Measurements from ENCODE around the gene SCN5A.

Gene SCN5A

GRCh38 chr3:38622336-38622735, 27.2 kb downstream of the SCN5A start:
- DNase-seq = no peak

GRCh38 chr3:38620236-38620635, 29.3 kb downstream of the SCN5A start:
- DNase-seq = no peak

- no peak for DNase-seq
Observed at GRCh38 chr3:38618343-38618742, 31.1 kb downstream of the SCN5A start.

- DNase-seq = no peak
Observed at GRCh38 chr3:38617586-38617985, 31.9 kb downstream of the SCN5A start.

GRCh38 chr3:38617137-38617536, 32.4 kb downstream of the SCN5A start:
- no peak for DNase-seq

GRCh38 chr3:38616658-38617057, 32.8 kb downstream of the SCN5A start:
- DNase-seq = no peak

- no peak for DNase-seq
Observed at GRCh38 chr3:38616111-38616510, 33.4 kb downstream of the SCN5A start.

GRCh38 chr3:38614651-38615352, 34.7 kb downstream of the SCN5A start:
- no peak for DNase-seq

GRCh38 chr3:38614091-38614490, 35.4 kb downstream of the SCN5A start:
- DNase-seq = no peak

- no peak for DNase-seq
Observed at GRCh38 chr3:38613426-38613825, 36.1 kb downstream of the SCN5A start.

GRCh38 chr3:38611866-38612265, 37.6 kb downstream of the SCN5A start:
- DNase-seq = no peak

- no peak for DNase-seq
Observed at GRCh38 chr3:38610934-38611333, 38.6 kb downstream of the SCN5A start.

- no peak for DNase-seq
Observed at GRCh38 chr3:38610436-38610835, 39.1 kb downstream of the SCN5A start.

- no peak for DNase-seq
Observed at GRCh38 chr3:38609386-38610111, 39.9 kb downstream of the SCN5A start.

GRCh38 chr3:38608961-38609360, 40.5 kb downstream of the SCN5A start:
- DNase-seq = no peak

GRCh38 chr3:38608086-38608775, 41.3 kb downstream of the SCN5A start:
- DNase-seq = no peak

- no peak for DNase-seq
Observed at GRCh38 chr3:38606561-38606960, 42.9 kb downstream of the SCN5A start.

- DNase-seq = no peak
Observed at GRCh38 chr3:38605981-38606380, 43.5 kb downstream of the SCN5A start.

GRCh38 chr3:38604246-38604645, 45.2 kb downstream of the SCN5A start:
- no peak for DNase-seq

GRCh38 chr3:38603731-38604131, 45.8 kb downstream of the SCN5A start:
- DNase-seq = no peak

GRCh38 chr3:38602576-38603250, 46.8 kb downstream of the SCN5A start:
- DNase-seq = no peak

GRCh38 chr3:38601956-38602550, 47.4 kb downstream of the SCN5A start:
- no peak for DNase-seq

- no peak for DNase-seq
Observed at GRCh38 chr3:38600551-38600950, 48.9 kb downstream of the SCN5A start.
